Measurements from ENCODE around the gene TRUB2. TPM values are rescaled to one million over a fixed set of nuclear protein-coding genes. Genes with fewer than 3 reads are reported as not detected.

TRUB2 gene
- total and polyA plus RNA-seq, 2 experiments from 2014 or later, result 13.8 to 33.2 TPM

DNA sequence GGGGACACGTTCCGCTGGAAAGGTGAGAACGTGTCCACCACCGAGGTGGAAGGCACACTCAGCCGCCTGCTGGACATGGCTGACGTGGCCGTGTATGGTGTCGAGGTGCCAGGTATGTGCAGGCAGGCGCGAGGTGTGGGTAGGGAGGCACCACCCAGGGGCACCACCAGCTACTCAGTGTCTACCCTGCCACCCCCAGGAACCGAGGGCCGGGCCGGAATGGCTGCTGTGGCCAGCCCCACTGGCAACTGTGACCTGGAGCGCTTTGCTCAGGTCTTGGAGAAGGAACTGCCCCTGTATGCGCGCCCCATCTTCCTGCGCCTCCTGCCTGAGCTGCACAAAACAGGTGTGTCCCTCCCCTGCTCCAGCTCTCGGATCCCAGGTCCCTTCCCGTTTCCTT, 33.2 kb upstream of the TRUB2 start:
- no peak overlapping the region for H3K9ac ChIP-seq
- in situ Hi-C loops (cut with MboI), result no loop called here
- H3K4me3 ChIP-seq, result no peak overlapping the region
- H3K27me3 ChIP-seq (replicated peaks; ENCODE audit: insufficient read depth), result no peaks in the 10 kb centered on the region
- H4K20me1 ChIP-seq (ENCODE audit: insufficient read depth), result no peaks in the 10 kb centered on the region
- H2AFZ ChIP-seq, result no peak overlapping the region
- no peaks in the 10 kb centered on the region for H3K9me3 ChIP-seq (ENCODE audit: low read depth)
- no peaks in the 10 kb centered on the region for H3K36me3 ChIP-seq (ENCODE audit: low read depth)
- TF ChIP-seq EZH2 (IDR thresholded peaks at IDR 0.05; ENCODE audit: insufficient read depth, poor library complexity, severe bottlenecking) (no peak), EZH2phosphoT487 (IDR thresholded peaks at IDR 0.05; ENCODE audit: insufficient read depth, low read depth) (no peak)
- no peaks in the 10 kb centered on the region for H3K79me2 ChIP-seq (ENCODE audit: insufficient read depth)
- no peaks in the 10 kb centered on the region for H3K9me2 ChIP-seq (ENCODE audit: insufficient read depth)
- WGBS, 2 experiments (ENCODE audit: low coverage in 1 of 2, low lambda C conversion rate in 2 of 2, missing lambda C conversion rate in 2 of 2), result 94 to 96% methylated on average over 18 to 19 of the region's 19 CpGs
- no peaks in the 10 kb centered on the region for H3F3A ChIP-seq (ENCODE audit: insufficient read depth)
- no peak for DNase-seq
- no peak overlapping the region for H3K27ac ChIP-seq
- no peak overlapping the region for H3K4me2 ChIP-seq (ENCODE audit: unreplicated experiment)
- no peaks in the 10 kb centered on the region; the same call in 1 of the 2 replicates for H3K4me1 ChIP-seq (ENCODE audit: insufficient read depth)

- peaks cover 13% of the 10 kb centered on the region; the same call in 1 of the 2 replicates for H3K36me3 ChIP-seq (ENCODE audit: low read depth)
- no peaks in the 10 kb centered on the region for H3K9me2 ChIP-seq (ENCODE audit: insufficient read depth)
- no peak overlapping the region for H3K4me3 ChIP-seq
- no peak overlapping the region for H3K9ac ChIP-seq
- in situ Hi-C loops (cut with MboI), result no loop called here
- no peaks in the 10 kb centered on the region for H3K9me3 ChIP-seq (ENCODE audit: low read depth)
- no peak overlapping the region for H3K27ac ChIP-seq
- H3K79me2 ChIP-seq (ENCODE audit: insufficient read depth), result no peaks in the 10 kb centered on the region
- no peak overlapping the region for H2AFZ ChIP-seq
- H3K4me1 ChIP-seq (ENCODE audit: insufficient read depth), result no peaks in the 10 kb centered on the region
- no peaks in the 10 kb centered on the region for H3K27me3 ChIP-seq (replicated peaks; ENCODE audit: insufficient read depth)
- DNase-seq, result no peak
- no peaks in the 10 kb centered on the region for H3F3A ChIP-seq (ENCODE audit: insufficient read depth)
- WGBS, 2 experiments (ENCODE audit: low coverage in 1 of 2, low lambda C conversion rate in 2 of 2, missing lambda C conversion rate in 2 of 2), result 93 to 98% methylated on average over 6 of the region's 6 CpGs
- no peaks in the 10 kb centered on the region for H4K20me1 ChIP-seq (ENCODE audit: insufficient read depth)
- H3K4me2 ChIP-seq (ENCODE audit: unreplicated experiment), result no peak overlapping the region
- TF ChIP-seq EZH2 (IDR thresholded peaks at IDR 0.05; ENCODE audit: insufficient read depth, poor library complexity, severe bottlenecking) (no peak), EZH2phosphoT487 (IDR thresholded peaks at IDR 0.05; ENCODE audit: insufficient read depth, low read depth) (no peak)
These were observed 27.5 kb upstream of the TRUB2 start for GRCh38 chr9:128349772-128350171.

GRCh38 chr9:128349125-128349524, 26.9 kb upstream of the TRUB2 start:
- Histone ChIP-seq H2AFZ (no peak overlapping the region), H4K20me1 (ENCODE audit: insufficient read depth) (no peaks in the 10 kb centered on the region), H3K9ac (no peak overlapping the region), H3K79me2 (ENCODE audit: insufficient read depth) (no peaks in the 10 kb centered on the region), H3K36me3 (ENCODE audit: low read depth) (peaks cover 13% of the 10 kb centered on the region; the same call in 1 of the 2 replicates), H3K4me3 (no peak overlapping the region), H3K4me1 (ENCODE audit: insufficient read depth) (no peaks in the 10 kb centered on the region), H3K9me3 (ENCODE audit: low read depth) (no peaks in the 10 kb centered on the region), H3K9me2 (ENCODE audit: insufficient read depth) (no peaks in the 10 kb centered on the region), H3K4me2 (ENCODE audit: unreplicated experiment) (no peak overlapping the region), H3F3A (ENCODE audit: insufficient read depth) (no peaks in the 10 kb centered on the region), H3K27ac (no peak overlapping the region), H3K27me3 (replicated peaks; ENCODE audit: insufficient read depth) (no peaks in the 10 kb centered on the region)
- in situ Hi-C loops (cut with MboI), result no loop called here
- DNase-seq, result no peak
- TF ChIP-seq EZH2 (IDR thresholded peaks at IDR 0.05; ENCODE audit: insufficient read depth, poor library complexity, severe bottlenecking), result no peak
- no peak for TF ChIP-seq EZH2phosphoT487 (IDR thresholded peaks at IDR 0.05; ENCODE audit: insufficient read depth, low read depth)
- 81 to 84% methylated on average over 2 of the region's 2 CpGs for WGBS, 2 experiments (ENCODE audit: low coverage in 1 of 2, low lambda C conversion rate in 2 of 2, missing lambda C conversion rate in 2 of 2)

DNA sequence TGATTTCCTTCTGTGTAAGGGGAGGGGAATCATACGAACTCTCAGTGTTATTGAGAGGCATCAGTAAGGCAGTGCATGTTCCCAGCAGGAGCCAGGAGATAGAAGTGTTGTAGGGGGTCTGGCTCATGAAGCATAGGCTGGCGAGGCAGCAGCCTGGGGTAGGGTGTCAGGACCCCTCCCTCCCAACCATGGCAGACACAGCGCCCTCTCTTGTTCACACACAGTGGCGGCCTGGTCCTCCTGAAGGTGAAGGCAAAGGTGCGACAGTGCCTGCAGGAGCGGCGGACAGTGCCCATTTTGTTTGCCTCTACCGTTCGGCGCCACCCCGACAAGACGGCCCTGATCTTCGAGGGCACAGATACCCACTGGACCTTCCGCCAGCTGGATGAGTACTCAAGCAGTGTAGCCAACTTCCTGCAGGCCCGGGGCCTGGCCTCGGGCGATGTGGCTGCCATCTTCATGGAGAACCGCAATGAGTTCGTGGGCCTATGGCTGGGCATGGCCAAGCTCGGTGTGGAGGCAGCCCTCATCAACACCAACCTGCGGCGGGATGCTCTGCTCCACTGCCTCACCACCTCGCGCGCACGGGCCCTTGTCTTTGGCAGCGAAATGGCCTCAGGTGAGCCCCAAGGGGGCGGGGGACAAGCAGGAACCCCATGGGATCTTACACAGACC, 22.8 kb upstream of the TRUB2 start:
- Histone ChIP-seq H4K20me1 (ENCODE audit: insufficient read depth) (no peaks in the 10 kb centered on the region), H3K36me3 (ENCODE audit: low read depth) (peaks cover 13% of the 10 kb centered on the region; the same call in 1 of the 2 replicates), H3K27me3 (replicated peaks; ENCODE audit: insufficient read depth) (no peaks in the 10 kb centered on the region), H3K4me2 (ENCODE audit: unreplicated experiment) (no peak overlapping the region), H3K9ac (no peak overlapping the region), H3K9me2 (ENCODE audit: insufficient read depth) (no peaks in the 10 kb centered on the region), H2AFZ (no peak overlapping the region), H3K4me3 (no peak overlapping the region), H3K9me3 (ENCODE audit: low read depth) (no peaks in the 10 kb centered on the region), H3K79me2 (ENCODE audit: insufficient read depth) (peaks cover 11% of the 10 kb centered on the region), H3F3A (ENCODE audit: insufficient read depth) (no peaks in the 10 kb centered on the region), H3K27ac (no peak overlapping the region), H3K4me1 (ENCODE audit: insufficient read depth) (no peaks in the 10 kb centered on the region)
- TF ChIP-seq EZH2phosphoT487 (IDR thresholded peaks at IDR 0.05; ENCODE audit: insufficient read depth, low read depth), result no peak
- no peak for TF ChIP-seq EZH2 (IDR thresholded peaks at IDR 0.05; ENCODE audit: insufficient read depth, poor library complexity, severe bottlenecking)
- WGBS, 2 experiments (ENCODE audit: low coverage in 1 of 2, low lambda C conversion rate in 2 of 2, missing lambda C conversion rate in 2 of 2), result 91 to 92% methylated on average over 24 to 28 of the region's 28 CpGs
- DNase-seq, result no peak
- in situ Hi-C loops (cut with MboI), result no loop called here
